Panc1 (cell line): ENCODE data around the gene GMCL2. TPM values are rescaled to one million over a fixed set of nuclear protein-coding genes. Genes with fewer than 3 reads are reported as not detected.

ENCODE experiments used
- ATAC-seq: fragments of 200-7000 bp; cut with Tn5 transposase; 2 replicates; pipeline ENCODE4 v1.9.1; 2020; ENCODE audit warnings: mild to moderate bottlenecking, moderate library complexity
- BruUV-seq: library from RNA; stranded (reverse); fragments of 400-500 nt; replicated peaks from 2 replicates; lab custom pipeline; 2021; lab: Mats Ljungman, UMichigan
- CTCF ChIA-PET: fragments of 300-600 bp; sonication (Branson Sonifier 250); formaldehyde crosslinking; loops from one replicate; lab custom pipeline; 2022; ENCODE audit warnings: antibody characterized with exemption; lab: Charles Lee
- POLR2A ChIA-PET: fragments of 300-600 bp; sonication (Branson Sonifier 250); formaldehyde crosslinking; loops from one replicate; lab custom pipeline; 2022; ENCODE audit warnings: antibody characterized with exemption; lab: Charles Lee
- DNase-seq: peaks from one replicate; pipeline ENCODE4 v3.0.0-alpha.2; 2010; ENCODE audit warnings: low read depth, low spot score
- H3K27ac ChIP-seq: 2 replicates; pipeline ENCODE4 v1.5.1; 2011; ENCODE audit warnings: mild to moderate bottlenecking, low read length, inconsistent platforms
- H3K27me3 ChIP-seq: fragments of 200-500 bp; sonication (Bioruptor generic); 2 replicates; pipeline ENCODE4 v1.6.0; 2014; ENCODE audit warnings: low read length, inconsistent platforms; ENCODE audit not compliant: control insufficient read depth, insufficient read depth
- H3K36me3 ChIP-seq: fragments of 200-500 bp; sonication (Bioruptor generic); 2 replicates; pipeline ENCODE4 v1.5.1; 2014; ENCODE audit warnings: inconsistent platforms, mild to moderate bottlenecking, low read length, moderate library complexity; ENCODE audit not compliant: control insufficient read depth, insufficient read depth
- H3K4me1 ChIP-seq: 2 replicates; pipeline ENCODE4 v1.5.1; 2011; ENCODE audit warnings: inconsistent platforms, mild to moderate bottlenecking, low read length, moderate library complexity; ENCODE audit not compliant: control insufficient read depth, insufficient read depth
- H3K4me3 ChIP-seq, 2 experiments: 2 replicates each; pipeline ENCODE4 v1.5.1; 2011 to 2012; ENCODE audit warnings: low read depth in 2 of 2, low read length in 2 of 2, mild to moderate bottlenecking in 2 of 2, inconsistent platforms in 1 of 2, moderate library complexity in 1 of 2
- H3K9me3 ChIP-seq: fragments of 200-500 bp; sonication (Bioruptor generic); 2 replicates; pipeline ENCODE4 v1.5.1; 2014; ENCODE audit warnings: low read depth, mild to moderate bottlenecking, inconsistent platforms, low read length, moderate library complexity; ENCODE audit not compliant: control insufficient read depth, insufficient read depth
- CTCF ChIP-seq: fragments of 450-650 bp; IDR thresholded peaks from 2 replicates; pipeline ENCODE4 v1.5.1; 2017; ENCODE audit warnings: mild to moderate bottlenecking
- POLR2AphosphoS5 ChIP-seq: IDR thresholded peaks from 2 replicates; pipeline ENCODE4 v1.6.1; 2012; ENCODE audit warnings: mild to moderate bottlenecking, low read depth, low read length, moderate library complexity
- REST ChIP-seq, 2 experiments: IDR thresholded peaks; 2 replicates each; pipeline ENCODE4 v1.6.1; 2011 to 2012; ENCODE audit warnings: low read depth in 2 of 2, control low read depth in 1 of 2, low read length in 1 of 2, mild to moderate bottlenecking in 1 of 2, moderate library complexity in 1 of 2; ENCODE audit not compliant: insufficient read depth in 1 of 2
- SIN3A ChIP-seq: IDR thresholded peaks from 2 replicates; pipeline ENCODE4 v1.6.1; 2012; ENCODE audit warnings: low read depth, mild to moderate bottlenecking, low read length, moderate library complexity, borderline replicate concordance; ENCODE audit not compliant: insufficient read depth
- TCF7L2 ChIP-seq: IDR thresholded peaks from 2 replicates; pipeline ENCODE4 v1.6.1; 2011; ENCODE audit warnings: mild to moderate bottlenecking, low read depth, low read length, inconsistent platforms
- in situ Hi-C: cut with HindIII; loops from 2 replicates; pipeline ENCODE4 v1.10.0; 2016; ENCODE audit warnings: low sequenced_read_pairs, low pct_unique_long_range_greater_than_20kb
- intact Hi-C: fragments of 100-400 bp; cut with micrococcal nuclease; formaldehyde crosslinking; loops from one replicate; pipeline ENCODE4 v1.10.0; 2022; ENCODE audit not compliant: unreplicated experiment
- total RNA-seq: library from RNA; stranded (reverse); gene quantifications from one replicate; pipeline ENCODE4 v1.2.1, GENCODE V29; 2021; ENCODE audit not compliant: unreplicated experiment

GMCL2 gene
- total RNA-seq, 1 experiment from 2014 or later = not detected

GRCh38 chr5:178201221-178201926, 14.2 kb upstream of the GMCL2 start:
- in situ Hi-C loops (no loop called here), intact Hi-C loops (no loop called here)
- Histone ChIP-seq H3K27ac (0 out of 2 replicates have a peak overlapping the region, but pooled peaks have one; percentile 20), H3K4me1 (peaks cover 12% of the 10 kb centered on the region; the same call in 1 of the 2 replicates), H3K36me3 (peaks cover 10% of the 10 kb centered on the region), H3K9me3 (no peaks in the 10 kb centered on the region), H3K27me3 (no peaks in the 10 kb centered on the region), H3K4me3 (no peak overlapping the region)
- BruUV-seq = no TSS peak
- ATAC-seq = no peak
- TF ChIP-seq TCF7L2 (no peak), CTCF (no peak), SIN3A (no peak), POLR2AphosphoS5 (no peak), REST (IDR thresholded peaks at IDR 0.05; ENCODE audit: insufficient read depth in 1 of 2, low read depth in 2 of 2, low read length in 1 of 2) (no peak; a peak in 1 of 4 replicates)
- no peak for DNase-seq
- POLR2A ChIA-PET = interaction anchor here (0.6 kb wide), 1 partner anchor 9 kb away, joined by 15 read pairs; no protein-coding TSS in a partner anchor
- CTCF ChIA-PET = no interaction called here

- H3K36me3 ChIP-seq = no peaks in the 10 kb centered on the region; the same call in 1 of the 2 replicates
- no peak overlapping the region for H3K27ac ChIP-seq
- intact Hi-C loops = no loop called here
- in situ Hi-C loops = no loop called here
- DNase-seq (no peak), ATAC-seq (no peak)
- H3K4me1 ChIP-seq = peaks cover 9% of the 10 kb centered on the region; the same call in 1 of the 2 replicates
- no TSS peak for BruUV-seq
- ChIA-PET CTCF (no interaction called here), POLR2A (no interaction called here)
- TF ChIP-seq SIN3A (no peak), REST (IDR thresholded peaks at IDR 0.05; ENCODE audit: insufficient read depth in 1 of 2, low read depth in 2 of 2, low read length in 1 of 2) (no peak), CTCF (no peak), TCF7L2 (no peak), POLR2AphosphoS5 (no peak)
- no peaks in the 10 kb centered on the region for H3K9me3 ChIP-seq
- no peaks in the 10 kb centered on the region for H3K27me3 ChIP-seq
- no peak overlapping the region for H3K4me3 ChIP-seq
These were observed 12.6 kb upstream of the GMCL2 start for GRCh38 chr5:178199581-178200434.
